ENCODE data around the gene FAM13B. TPM values are rescaled to one million over a fixed set of nuclear protein-coding genes. Genes with fewer than 3 reads are reported as not detected.
"Not testable (repeated sequence)": the region's sequence is repeated elsewhere in the genome, so short reads cannot be mapped to it uniquely, and the experiment has no call there.

The FAM13B gene
- total RNA-seq, 1 donor from 2014 or later, result 32.0 TPM

- H3K36me3 Mint-ChIP-seq (ENCODE audit: low read depth, unreplicated experiment), result no peaks in the 10 kb centered on the region
- H3K4me3 Mint-ChIP-seq (ENCODE audit: unreplicated experiment), result no peak overlapping the region
- Histone ChIP-seq H3K27ac (ENCODE audit: low read depth, low read length) (no peak overlapping the region), H3K4me3 (ENCODE audit: insufficient read depth, low read depth, low read length) (no peak overlapping the region), H3K4me2 (ENCODE audit: low read length) (no peak overlapping the region), H4K20me1 (ENCODE audit: insufficient read depth, low read length) (no peaks in the 10 kb centered on the region), H2AFZ (ENCODE audit: low read depth, low read length) (no peak overlapping the region), H3K36me3 (ENCODE audit: insufficient read depth, low read length) (no peaks in the 10 kb centered on the region), H3K9ac (ENCODE audit: low read length) (no peak overlapping the region), H3K27me3 (ENCODE audit: insufficient read depth, low read length) (peaks cover 6% of the 10 kb centered on the region), H3K9me3 (ENCODE audit: insufficient read depth, low read depth, low read length) (no peaks in the 10 kb centered on the region), H3K4me1 (ENCODE audit: insufficient read depth, low read length) (no peaks in the 10 kb centered on the region), H3K79me2 (ENCODE audit: insufficient read depth, low read length) (no peaks in the 10 kb centered on the region)
- TF ChIP-seq EZH2 (IDR thresholded peaks at IDR 0.05; ENCODE audit: insufficient read depth, low read length), result no peak
- no peak for TF ChIP-seq CTCF (IDR thresholded peaks at IDR 0.05; ENCODE audit: insufficient read depth, low read depth, low read length)
- DNase-seq (ENCODE audit: low read depth) (no peak), FAIRE-seq (no peak)
- H3K27me3 Mint-ChIP-seq (ENCODE audit: low read depth, unreplicated experiment), result peaks cover 2% of the 10 kb centered on the region
- no peaks in the 10 kb centered on the region for H3K4me1 Mint-ChIP-seq (ENCODE audit: low read depth, unreplicated experiment)
- no peaks in the 10 kb centered on the region for H3K9me3 Mint-ChIP-seq (ENCODE audit: unreplicated experiment)
- no peak overlapping the region for H3K27ac Mint-ChIP-seq (ENCODE audit: unreplicated experiment)
Observed at GRCh38 chr5:138053554-138053953, 20.7 kb upstream of the FAM13B start.

- H3K36me3 Mint-ChIP-seq (ENCODE audit: low read depth, unreplicated experiment); H3K9me3 Mint-ChIP-seq (ENCODE audit: unreplicated experiment); DNase-seq (ENCODE audit: low read depth); H4K20me1 ChIP-seq (ENCODE audit: insufficient read depth, low read length); H3K4me1 ChIP-seq (ENCODE audit: insufficient read depth, low read length); H3K36me3 ChIP-seq (ENCODE audit: insufficient read depth, low read length); H3K4me3 Mint-ChIP-seq (ENCODE audit: unreplicated experiment); H3K79me2 ChIP-seq (ENCODE audit: insufficient read depth, low read length); H3K4me2 ChIP-seq (ENCODE audit: low read length); H3K9ac ChIP-seq (ENCODE audit: low read length); H3K27me3 Mint-ChIP-seq (ENCODE audit: low read depth, unreplicated experiment); H3K27ac ChIP-seq (ENCODE audit: low read depth, low read length); H3K27ac Mint-ChIP-seq (ENCODE audit: unreplicated experiment); H3K9me3 ChIP-seq (ENCODE audit: insufficient read depth, low read depth, low read length); FAIRE-seq; H3K4me3 ChIP-seq (ENCODE audit: insufficient read depth, low read depth, low read length); H2AFZ ChIP-seq (ENCODE audit: low read depth, low read length); H3K4me1 Mint-ChIP-seq (ENCODE audit: low read depth, unreplicated experiment); H3K27me3 ChIP-seq (ENCODE audit: insufficient read depth, low read length): not testable (repeated sequence)
Observed at GRCh38 chr5:138052718-138053117, 19.8 kb upstream of the FAM13B start.

GRCh38 chr5:138051441-138052296, 18.8 kb upstream of the FAM13B start:
- TF ChIP-seq CTCF (IDR thresholded peaks at IDR 0.05; ENCODE audit: insufficient read depth, low read depth, low read length) (no peak), EZH2 (IDR thresholded peaks at IDR 0.05; ENCODE audit: insufficient read depth, low read length) (no peak)
- Histone ChIP-seq H3K27ac (ENCODE audit: low read depth, low read length) (no peak overlapping the region), H3K9me3 (ENCODE audit: insufficient read depth, low read depth, low read length) (no peaks in the 10 kb centered on the region), H3K27me3 (ENCODE audit: insufficient read depth, low read length) (peaks cover 6% of the 10 kb centered on the region), H3K4me2 (ENCODE audit: low read length) (no peak overlapping the region), H3K4me1 (ENCODE audit: insufficient read depth, low read length) (no peaks in the 10 kb centered on the region), H3K36me3 (ENCODE audit: insufficient read depth, low read length) (no peaks in the 10 kb centered on the region), H4K20me1 (ENCODE audit: insufficient read depth, low read length) (no peaks in the 10 kb centered on the region), H2AFZ (ENCODE audit: low read depth, low read length) (no peak overlapping the region), H3K4me3 (ENCODE audit: insufficient read depth, low read depth, low read length) (no peak overlapping the region), H3K9ac (ENCODE audit: low read length) (no peak overlapping the region), H3K79me2 (ENCODE audit: insufficient read depth, low read length) (no peaks in the 10 kb centered on the region)
- Mint-ChIP-seq H3K36me3 (ENCODE audit: low read depth, unreplicated experiment) (no peaks in the 10 kb centered on the region), H3K9me3 (ENCODE audit: unreplicated experiment) (no peaks in the 10 kb centered on the region), H3K27ac (ENCODE audit: unreplicated experiment) (no peak overlapping the region), H3K27me3 (ENCODE audit: low read depth, unreplicated experiment) (peaks cover 2% of the 10 kb centered on the region), H3K4me3 (ENCODE audit: unreplicated experiment) (no peak overlapping the region), H3K4me1 (ENCODE audit: low read depth, unreplicated experiment) (no peaks in the 10 kb centered on the region)
- DNase-seq (ENCODE audit: low read depth) (peak; percentile 52), FAIRE-seq (no peak)

- H3K4me2 ChIP-seq (ENCODE audit: low read length); H3K9ac ChIP-seq (ENCODE audit: low read length); H3K4me1 Mint-ChIP-seq (ENCODE audit: low read depth, unreplicated experiment); H3K4me3 ChIP-seq (ENCODE audit: insufficient read depth, low read depth, low read length); H3K27ac ChIP-seq (ENCODE audit: low read depth, low read length); H3K79me2 ChIP-seq (ENCODE audit: insufficient read depth, low read length); H3K27me3 Mint-ChIP-seq (ENCODE audit: low read depth, unreplicated experiment); H3K4me1 ChIP-seq (ENCODE audit: insufficient read depth, low read length); H3K9me3 ChIP-seq (ENCODE audit: insufficient read depth, low read depth, low read length); H3K27ac Mint-ChIP-seq (ENCODE audit: unreplicated experiment); H3K9me3 Mint-ChIP-seq (ENCODE audit: unreplicated experiment); H3K27me3 ChIP-seq (ENCODE audit: insufficient read depth, low read length); H3K36me3 Mint-ChIP-seq (ENCODE audit: low read depth, unreplicated experiment); H2AFZ ChIP-seq (ENCODE audit: low read depth, low read length); H4K20me1 ChIP-seq (ENCODE audit: insufficient read depth, low read length); DNase-seq (ENCODE audit: low read depth); H3K4me3 Mint-ChIP-seq (ENCODE audit: unreplicated experiment); H3K36me3 ChIP-seq (ENCODE audit: insufficient read depth, low read length); FAIRE-seq: not testable (repeated sequence)
Observed at GRCh38 chr5:138045283-138045682, 12.4 kb upstream of the FAM13B start.
